Measurements from ENCODE around the gene NKD1. TPM values are rescaled to one million over a fixed set of nuclear protein-coding genes. Genes with fewer than 3 reads are reported as not detected.

The NKD1 gene
- total RNA-seq, 1 donor, result not detected

- H3K4me3 ChIP-seq (ENCODE audit: low read depth, low read length), result no peak overlapping the region
- DNase-seq (ENCODE audit: low read depth), result no peak
- TF ChIP-seq, protein P1, sequence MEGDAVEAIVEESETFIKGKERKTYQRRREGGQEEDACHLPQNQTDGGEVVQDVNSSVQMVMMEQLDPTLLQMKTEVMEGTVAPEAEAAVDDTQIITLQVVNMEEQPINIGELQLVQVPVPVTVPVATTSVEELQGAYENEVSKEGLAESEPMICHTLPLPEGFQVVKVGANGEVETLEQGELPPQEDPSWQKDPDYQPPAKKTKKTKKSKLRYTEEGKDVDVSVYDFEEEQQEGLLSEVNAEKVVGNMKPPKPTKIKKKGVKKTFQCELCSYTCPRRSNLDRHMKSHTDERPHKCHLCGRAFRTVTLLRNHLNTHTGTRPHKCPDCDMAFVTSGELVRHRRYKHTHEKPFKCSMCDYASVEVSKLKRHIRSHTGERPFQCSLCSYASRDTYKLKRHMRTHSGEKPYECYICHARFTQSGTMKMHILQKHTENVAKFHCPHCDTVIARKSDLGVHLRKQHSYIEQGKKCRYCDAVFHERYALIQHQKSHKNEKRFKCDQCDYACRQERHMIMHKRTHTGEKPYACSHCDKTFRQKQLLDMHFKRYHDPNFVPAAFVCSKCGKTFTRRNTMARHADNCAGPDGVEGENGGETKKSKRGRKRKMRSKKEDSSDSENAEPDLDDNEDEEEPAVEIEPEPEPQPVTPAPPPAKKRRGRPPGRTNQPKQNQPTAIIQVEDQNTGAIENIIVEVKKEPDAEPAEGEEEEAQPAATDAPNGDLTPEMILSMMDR (IDR thresholded peaks at IDR 0.05; ENCODE audit: insufficient read depth, low read depth, low read length), result no peak
Measured at GRCh38 chr16:50537533-50538290, 10.5 kb upstream of the NKD1 start.

DNA sequence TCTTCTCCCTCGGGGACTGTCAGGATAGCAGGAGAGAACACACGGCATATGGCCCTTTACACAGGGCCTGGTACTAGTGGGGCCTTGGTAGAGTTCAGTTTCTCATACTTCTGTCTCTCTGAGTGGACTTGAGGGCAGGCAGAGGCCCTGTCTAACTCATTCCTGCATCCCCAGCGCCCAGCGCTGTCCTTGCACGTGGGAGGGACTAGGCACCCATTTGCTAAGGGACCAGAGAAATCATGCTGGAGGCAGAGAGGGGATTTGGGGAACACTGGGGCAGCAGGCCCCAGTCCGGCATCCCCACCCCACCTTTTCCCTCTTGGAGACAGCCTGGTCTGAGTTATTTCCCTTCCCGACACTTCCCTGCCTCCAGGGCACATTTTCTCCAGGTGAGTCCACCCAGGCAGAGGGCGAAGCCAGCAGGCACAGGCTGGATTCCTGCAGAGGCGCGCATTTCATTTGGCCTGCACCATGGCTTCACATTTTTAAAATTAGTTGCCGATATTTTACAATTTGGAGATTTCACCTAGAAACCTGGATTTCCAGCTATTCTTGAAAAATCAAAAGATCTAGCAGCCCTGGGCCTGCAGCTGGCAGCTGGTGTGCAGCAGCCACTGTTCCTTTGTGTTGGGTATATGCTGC is 9.7 kb upstream of the NKD1 start:
- DNase-seq (ENCODE audit: low read depth), result no peak

DNA sequence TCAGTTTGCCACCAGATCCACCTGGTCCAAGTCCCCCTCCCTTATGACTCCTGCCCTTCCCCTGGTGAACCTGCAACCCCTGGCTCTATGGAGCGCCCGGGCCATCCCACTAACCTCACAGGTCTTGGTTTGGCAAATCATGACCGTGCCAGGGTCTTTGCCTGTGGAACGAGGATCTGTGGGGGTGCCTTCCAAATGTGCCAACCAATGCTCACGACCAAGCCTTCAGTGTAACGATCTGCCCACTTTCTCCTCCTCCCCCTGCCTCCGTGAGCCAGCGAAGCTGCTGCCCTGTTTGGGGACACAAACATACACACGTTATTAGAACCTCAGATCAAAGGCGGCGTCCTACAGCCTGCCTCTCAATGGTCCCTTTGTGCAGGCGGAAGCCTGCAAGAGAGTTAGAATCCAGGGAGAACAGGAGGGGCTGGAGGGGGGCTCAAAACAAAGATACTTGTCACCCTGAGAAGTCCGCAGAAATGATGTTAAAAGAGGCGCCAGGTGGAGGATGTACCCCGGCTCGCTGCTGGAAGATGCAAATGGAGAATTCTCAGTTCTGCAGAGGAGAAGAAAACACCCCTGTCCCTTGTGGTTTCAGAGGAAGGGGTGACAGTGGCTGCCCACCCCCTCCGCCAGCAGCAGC is 9.0 kb upstream of the NKD1 start:
- DNase-seq (ENCODE audit: low read depth), result no peak
- TF ChIP-seq, protein P1 (IDR thresholded peaks at IDR 0.05; ENCODE audit: insufficient read depth, low read depth, low read length), result no peak
- H3K4me3 ChIP-seq (ENCODE audit: low read depth, low read length), result no peak overlapping the region

More for the DNA sequence above, 9.7 kb upstream of the NKD1 start:
- H3K4me3 ChIP-seq (ENCODE audit: low read depth, low read length), result no peak overlapping the region
- TF ChIP-seq, protein P1 (IDR thresholded peaks at IDR 0.05; ENCODE audit: insufficient read depth, low read depth, low read length), result no peak

- no peak for DNase-seq (ENCODE audit: low read depth)
- TF ChIP-seq, protein P1 (IDR thresholded peaks at IDR 0.05; ENCODE audit: insufficient read depth, low read depth, low read length), result no peak
- no peak overlapping the region for H3K4me3 ChIP-seq (ENCODE audit: low read depth, low read length)
Measured at GRCh38 chr16:50539822-50540710, 8.1 kb upstream of the NKD1 start.

DNA sequence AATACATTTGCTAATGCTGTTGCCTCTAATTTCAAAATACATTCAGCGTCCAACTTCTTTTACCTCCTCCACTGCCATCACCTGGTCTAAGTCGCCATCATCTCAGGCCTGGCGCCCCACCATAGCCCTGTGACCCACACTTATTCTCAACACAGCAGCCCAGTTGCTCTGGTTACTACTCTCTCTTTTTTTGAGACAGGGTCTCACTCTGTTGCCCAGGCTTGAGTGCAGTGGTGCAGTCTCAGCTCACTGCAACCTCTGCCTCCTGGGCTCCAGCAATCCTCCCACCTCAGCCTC is 7.5 kb upstream of the NKD1 start:
- TF ChIP-seq, protein P1 (IDR thresholded peaks at IDR 0.05; ENCODE audit: insufficient read depth, low read depth, low read length), result no peak
- no peak for DNase-seq (ENCODE audit: low read depth)
- no peak overlapping the region for H3K4me3 ChIP-seq (ENCODE audit: low read depth, low read length)

- TF ChIP-seq, protein P1 (IDR thresholded peaks at IDR 0.05; ENCODE audit: insufficient read depth, low read depth, low read length), result no peak
- H3K4me3 ChIP-seq (ENCODE audit: low read depth, low read length), result no peak overlapping the region
- DNase-seq (ENCODE audit: low read depth), result no peak
Measured at GRCh38 chr16:50542703-50543102, 5.5 kb upstream of the NKD1 start.

Data from fibroblast of villous mesenchyme (primary cell).